ENCODE results near the gene KATNIP.

- TF ChIP-seq, protein P1, sequence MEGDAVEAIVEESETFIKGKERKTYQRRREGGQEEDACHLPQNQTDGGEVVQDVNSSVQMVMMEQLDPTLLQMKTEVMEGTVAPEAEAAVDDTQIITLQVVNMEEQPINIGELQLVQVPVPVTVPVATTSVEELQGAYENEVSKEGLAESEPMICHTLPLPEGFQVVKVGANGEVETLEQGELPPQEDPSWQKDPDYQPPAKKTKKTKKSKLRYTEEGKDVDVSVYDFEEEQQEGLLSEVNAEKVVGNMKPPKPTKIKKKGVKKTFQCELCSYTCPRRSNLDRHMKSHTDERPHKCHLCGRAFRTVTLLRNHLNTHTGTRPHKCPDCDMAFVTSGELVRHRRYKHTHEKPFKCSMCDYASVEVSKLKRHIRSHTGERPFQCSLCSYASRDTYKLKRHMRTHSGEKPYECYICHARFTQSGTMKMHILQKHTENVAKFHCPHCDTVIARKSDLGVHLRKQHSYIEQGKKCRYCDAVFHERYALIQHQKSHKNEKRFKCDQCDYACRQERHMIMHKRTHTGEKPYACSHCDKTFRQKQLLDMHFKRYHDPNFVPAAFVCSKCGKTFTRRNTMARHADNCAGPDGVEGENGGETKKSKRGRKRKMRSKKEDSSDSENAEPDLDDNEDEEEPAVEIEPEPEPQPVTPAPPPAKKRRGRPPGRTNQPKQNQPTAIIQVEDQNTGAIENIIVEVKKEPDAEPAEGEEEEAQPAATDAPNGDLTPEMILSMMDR (IDR thresholded peaks at IDR 0.05): no peak
- no peak for TF ChIP-seq POLR2A (IDR thresholded peaks at IDR 0.05)
These were observed 36.8 kb downstream of the KATNIP start for GRCh38 chr16:27586711-27587110.

Measured in Peyer's patch (tissue), 4 donors.